SU-DHL-6 (cell line): ENCODE data around the gene ATP6V0C.

Source experiments
- H2AFZ ChIP-seq: fragments of 200-600 bp; sonication (generic); 2 replicates; pipeline ENCODE4 v1.6.1; 2014; ENCODE audit warnings: low read depth, mild to moderate bottlenecking, moderate library complexity, mixed read lengths, antibody characterized with exemption, low read length; ENCODE audit not compliant: severe bottlenecking
- H3F3A ChIP-seq: fragments of 200-600 bp; shearing (Covaris generic); 2 replicates; pipeline ENCODE4 v1.6.0; 2016; ENCODE audit warnings: antibody characterized with exemption, mild to moderate bottlenecking; ENCODE audit not compliant: insufficient read depth
- H3K27ac ChIP-seq: fragments of 200-600 bp; sonication (generic); 2 replicates; pipeline ENCODE4 v1.5.1; 2016; ENCODE audit warnings: low read depth, mild to moderate bottlenecking, low read length, moderate library complexity, mixed read lengths
- H3K27me3 ChIP-seq: fragments of 200-600 bp; sonication (generic), shearing (Covaris generic); 2 replicates; pipeline ENCODE4 v1.6.0; 2014; ENCODE audit warnings: mild to moderate bottlenecking, low read length
- H3K36me3 ChIP-seq: fragments of 200-600 bp; sonication (generic); 2 replicates; pipeline ENCODE4 v1.6.1; 2014; ENCODE audit warnings: mild to moderate bottlenecking, low read length, mixed read lengths
- H3K4me2 ChIP-seq: fragments of 300-600, 200-600 bp; shearing (Covaris generic), sonication (generic); 2 replicates; pipeline ENCODE4 v1.6.0; 2014; ENCODE audit warnings: low read length, low read depth, mild to moderate bottlenecking; ENCODE audit not compliant: poor library complexity, severe bottlenecking
- H3K4me3 ChIP-seq: fragments of 200-600 bp; sonication (generic); 2 replicates; pipeline ENCODE4 v1.5.1; 2014; ENCODE audit warnings: antibody characterized with exemption, low read length, mild to moderate bottlenecking, mixed read lengths; ENCODE audit not compliant: insufficient read depth, poor library complexity, severe bottlenecking
- H3K79me2 ChIP-seq: fragments of 200-600 bp; sonication (generic); 2 replicates; pipeline ENCODE4 v1.6.1; 2014; ENCODE audit warnings: mild to moderate bottlenecking, low read length, moderate library complexity; ENCODE audit not compliant: insufficient read depth
- H3K9ac ChIP-seq: fragments of 200-600 bp; sonication (generic); 2 replicates; pipeline ENCODE4 v1.7.0; 2014; ENCODE audit warnings: mild to moderate bottlenecking, low read length
- H3K9me2 ChIP-seq: fragments of 200-600 bp; sonication (generic); replicated peaks from 2 replicates; pipeline ENCODE4 v1.6.1; 2014; ENCODE audit warnings: low read length; ENCODE audit not compliant: insufficient read depth
- H3K9me3 ChIP-seq: fragments of 200-600 bp; sonication (generic); 2 replicates; pipeline ENCODE4 v1.6.1; 2014; ENCODE audit warnings: low read length, mixed read lengths; ENCODE audit not compliant: insufficient read depth
- H4K20me1 ChIP-seq: fragments of 200-600 bp; sonication (generic); 2 replicates; pipeline ENCODE4 v1.6.1; 2014; ENCODE audit warnings: low read depth, mild to moderate bottlenecking, antibody characterized with exemption, low read length, moderate library complexity, mixed read lengths
- CTCF ChIP-seq: fragments of 200-600 bp; sonication (generic); IDR thresholded peaks from one replicate; pipeline ENCODE4 v1.5.1; 2017; ENCODE audit warnings: antibody characterized with exemption, mild to moderate bottlenecking, low read length, moderate library complexity; ENCODE audit not compliant: insufficient read depth, poor library complexity, severe bottlenecking
- EZH2phosphoT487 ChIP-seq: fragments of 200-600 bp; sonication (generic), shearing (Covaris generic); conservative IDR thresholded peaks from 2 replicates; pipeline ENCODE4 v1.6.1; 2018; ENCODE audit warnings: mild to moderate bottlenecking, antibody characterized with exemption, low read length, moderate library complexity, mixed read lengths

The ATP6V0C gene

GRCh38 chr16:2476345-2476720 is 37.4 kb upstream of the ATP6V0C start:
- H3F3A ChIP-seq: peaks cover 6% of the 10 kb centered on the region; the same call in 1 of the 2 replicates
- no peak overlapping the region for H3K4me2 ChIP-seq
- H2AFZ ChIP-seq: no peak overlapping the region
- H3K27ac ChIP-seq: no peak overlapping the region
- no peaks in the 10 kb centered on the region for H3K9me2 ChIP-seq
- no peak overlapping the region for H3K4me3 ChIP-seq
- no peaks in the 10 kb centered on the region for H3K79me2 ChIP-seq
- no peaks in the 10 kb centered on the region for H3K36me3 ChIP-seq
- H3K9me3 ChIP-seq: no peaks in the 10 kb centered on the region
- no peak for TF ChIP-seq EZH2phosphoT487
- TF ChIP-seq CTCF: no peak
- H3K27me3 ChIP-seq: no peaks in the 10 kb centered on the region
- H4K20me1 ChIP-seq: no peaks in the 10 kb centered on the region; the same call in 1 of the 2 replicates
- H3K9ac ChIP-seq: no peak overlapping the region

DNA sequence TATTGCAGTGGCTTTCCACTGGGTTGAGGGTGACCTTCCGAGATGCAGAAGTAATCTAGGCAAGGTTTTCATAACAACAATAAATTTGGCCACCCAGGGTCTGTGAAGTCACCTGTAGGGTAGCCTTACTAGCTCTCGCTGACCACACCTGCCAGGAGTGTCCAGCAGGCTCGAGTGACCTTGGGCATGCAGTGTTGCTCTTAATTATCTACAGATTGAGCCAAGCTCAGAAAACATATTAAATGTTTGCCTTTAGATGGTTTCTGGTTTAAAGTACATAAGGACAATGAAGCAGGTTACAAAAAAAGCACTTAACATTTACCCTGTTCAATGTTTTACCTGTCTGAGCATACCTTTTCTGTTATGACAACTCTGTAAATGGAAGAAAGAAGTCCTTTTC is 37.0 kb upstream of the ATP6V0C start:
- no peaks in the 10 kb centered on the region for H3K27me3 ChIP-seq
- H3K9me2 ChIP-seq: no peaks in the 10 kb centered on the region
- H3K4me3 ChIP-seq: no peak overlapping the region
- no peaks in the 10 kb centered on the region for H3K36me3 ChIP-seq
- H3K9me3 ChIP-seq: no peaks in the 10 kb centered on the region
- no peak overlapping the region for H3K4me2 ChIP-seq
- peaks cover 6% of the 10 kb centered on the region; the same call in 1 of the 2 replicates for H3F3A ChIP-seq
- H4K20me1 ChIP-seq: no peaks in the 10 kb centered on the region; the same call in 1 of the 2 replicates
- TF ChIP-seq CTCF (no peak), EZH2phosphoT487 (no peak)
- H2AFZ ChIP-seq: no peak overlapping the region
- H3K27ac ChIP-seq: no peak overlapping the region
- no peak overlapping the region for H3K9ac ChIP-seq
- no peaks in the 10 kb centered on the region for H3K79me2 ChIP-seq

GRCh38 chr16:2477327-2477726 is 36.4 kb upstream of the ATP6V0C start:
- Histone ChIP-seq H3K9ac (no peak overlapping the region), H2AFZ (no peak overlapping the region), H3K36me3 (no peaks in the 10 kb centered on the region), H3K4me3 (no peak overlapping the region), H3K27me3 (no peaks in the 10 kb centered on the region), H3K9me2 (no peaks in the 10 kb centered on the region), H3K9me3 (no peaks in the 10 kb centered on the region), H3K4me2 (no peak overlapping the region), H3K27ac (no peak overlapping the region), H3F3A (peaks cover 6% of the 10 kb centered on the region; the same call in 1 of the 2 replicates), H4K20me1 (no peaks in the 10 kb centered on the region; the same call in 1 of the 2 replicates), H3K79me2 (no peaks in the 10 kb centered on the region)
- no peak for TF ChIP-seq EZH2phosphoT487
- no peak for TF ChIP-seq CTCF
